Skeletal muscle tissue (tissue), 4 donors: ENCODE data around the gene EIF1AD. TPM values are rescaled to one million over a fixed set of nuclear protein-coding genes. Genes with fewer than 3 reads are reported as not detected.
A peak's percentile ranks its signal among the peaks of the same experiment; 100 is the strongest.

Experiments
- H3K27ac ChIP-seq: one replicate; pipeline ENCODE4 v1.7.0; 2013; ENCODE audit warnings: mild to moderate bottlenecking, low read depth, low read length, inconsistent platforms
- H3K27me3 ChIP-seq, 3 donors: one replicate each; pipeline ENCODE4 v1.7.0; 2013; ENCODE audit warnings: low read length in 3 of 3; ENCODE audit not compliant: control insufficient read depth in 3 of 3, insufficient read depth in 3 of 3
- H3K36me3 ChIP-seq, 3 donors: one replicate each; pipeline ENCODE4 v1.7.0; 2013; ENCODE audit warnings: low read length in 3 of 3; ENCODE audit not compliant: control insufficient read depth in 3 of 3, insufficient read depth in 3 of 3
- H3K4me1 ChIP-seq, 3 donors: one replicate each; pipeline ENCODE4 v1.7.0; 2013; ENCODE audit warnings: low read length in 3 of 3, mild to moderate bottlenecking in 3 of 3; ENCODE audit not compliant: control insufficient read depth in 3 of 3, insufficient read depth in 3 of 3
- H3K4me3 ChIP-seq, 3 donors: one replicate each; pipeline ENCODE4 v1.7.0; 2013; ENCODE audit warnings: low read length in 3 of 3
- H3K9ac ChIP-seq, 3 donors: one replicate each; pipeline ENCODE4 v1.7.0; 2013; ENCODE audit warnings: low read length in 3 of 3, mild to moderate bottlenecking in 3 of 3, moderate library complexity in 2 of 3, low read depth in 1 of 3
- H3K9me3 ChIP-seq, 3 donors: one replicate each; pipeline ENCODE4 v1.7.0; 2013; ENCODE audit warnings: low read length in 3 of 3; ENCODE audit not compliant: control insufficient read depth in 3 of 3
- total RNA-seq: library from RNA; depleted of rRNA; stranded (reverse); fragments of >200 nt; gene quantifications from one replicate; pipeline ENCODE4 v1.2.3, GENCODE V29; 2014
- donor health status: Osteomylitis.

EIF1AD gene
- total RNA-seq, 1 donor from 2014 or later, result 20.9 TPM

- Histone ChIP-seq H3K4me3 (no peak overlapping the region), H3K36me3 (peaks cover 36 to 46% (median 46%) of the 10 kb centered on the region in 3 donors)
Observed at GRCh38 chr11:65973439-65974110, 28.4 kb downstream of the EIF1AD start.

DNA sequence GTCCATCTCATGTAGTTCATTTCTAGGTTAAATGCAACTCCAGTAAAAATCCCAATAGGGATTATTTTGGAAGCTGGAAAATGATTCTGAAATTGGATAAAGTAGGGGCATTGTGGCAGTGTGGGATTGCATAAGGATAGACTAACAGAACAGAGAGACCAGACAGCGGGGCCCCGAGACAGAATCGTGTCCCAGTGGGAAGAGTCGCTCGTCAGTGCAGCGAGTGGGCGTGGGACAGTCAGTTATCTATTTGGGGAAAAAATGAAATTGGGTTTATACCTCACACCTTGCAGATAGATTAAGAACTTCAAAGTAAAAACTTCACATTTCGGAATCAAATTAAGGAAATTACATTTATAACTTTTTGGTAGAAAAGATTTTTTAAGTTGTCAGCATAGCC, 29.8 kb downstream of the EIF1AD start:
- no peaks in the 10 kb centered on the region for H3K27me3 ChIP-seq
- no peak overlapping the region for H3K27ac ChIP-seq
- H3K4me3 ChIP-seq, result no peak overlapping the region
- peaks cover 37 to 49% (median 45%) of the 10 kb centered on the region in 3 donors for H3K36me3 ChIP-seq
- H3K9me3 ChIP-seq, result no peaks in the 10 kb centered on the region
- peaks cover 13 to 23% (median 15%) of the 10 kb centered on the region in 3 donors for H3K4me1 ChIP-seq
- no peak overlapping the region for H3K9ac ChIP-seq

More at GRCh38 chr11:65973439-65974110, 28.4 kb downstream of the EIF1AD start:
- Histone ChIP-seq H3K9ac (no peak overlapping the region), H3K27ac (no peak overlapping the region), H3K4me1 (peaks cover 10 to 19% (median 10%) of the 10 kb centered on the region in 3 donors), H3K27me3 (no peaks in the 10 kb centered on the region), H3K9me3 (no peaks in the 10 kb centered on the region)

DNA sequence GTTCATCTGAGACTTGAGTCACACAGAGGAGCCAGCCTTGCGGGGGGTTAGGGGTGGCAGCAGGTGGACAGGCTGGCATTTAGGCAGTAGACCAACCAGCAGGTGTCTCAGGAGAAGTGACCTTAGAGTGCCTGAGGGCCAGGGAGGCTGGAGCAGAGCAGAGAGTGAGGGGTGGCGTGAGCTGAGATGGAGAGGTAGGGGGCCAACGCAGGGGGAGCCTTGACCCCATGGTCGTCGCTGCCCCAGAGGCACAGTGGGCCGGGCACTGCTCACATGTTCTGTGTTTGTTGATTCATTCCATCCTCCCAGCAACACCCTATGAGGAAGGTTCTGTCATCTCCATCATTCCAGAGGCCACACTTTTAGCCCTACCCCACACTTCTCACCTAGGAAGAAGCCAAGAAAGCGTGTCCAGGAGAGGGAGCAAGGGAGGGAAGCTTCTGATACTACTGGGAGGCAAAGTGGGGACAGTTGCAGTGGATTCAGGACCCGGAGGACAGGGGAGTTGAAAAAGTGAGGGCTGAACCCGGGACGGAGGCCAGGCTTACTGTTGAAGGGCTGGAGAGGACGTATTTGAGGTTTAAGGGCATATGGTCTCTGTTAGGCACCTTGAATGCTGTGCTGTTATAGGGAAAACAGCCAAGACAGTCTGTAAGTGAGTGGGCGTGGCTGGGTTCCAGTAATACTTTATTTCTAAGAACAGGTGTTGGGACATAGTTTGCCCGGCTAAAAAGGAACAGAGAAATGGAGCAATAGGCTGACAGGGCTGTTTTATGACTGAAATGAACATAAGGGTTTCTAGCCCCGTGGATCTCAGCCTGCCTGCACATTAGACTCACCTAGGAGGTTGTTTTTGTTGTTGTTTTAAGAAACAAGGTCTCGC, 33.1 kb downstream of the EIF1AD start:
- peaks cover 14 to 29% (median 20%) of the 10 kb centered on the region in 3 donors for H3K4me1 ChIP-seq
- H3K27me3 ChIP-seq, result no peaks in the 10 kb centered on the region
- H3K36me3 ChIP-seq, result peaks cover 60 to 68% (median 62%) of the 10 kb centered on the region in 3 donors
- no peaks in the 10 kb centered on the region for H3K9me3 ChIP-seq
- H3K4me3 ChIP-seq, result no peak overlapping the region
- H3K27ac ChIP-seq, result peak overlapping the region; percentile 43
- H3K9ac ChIP-seq, result peak overlapping the region; percentile 2 to 66 (median 51)

DNA sequence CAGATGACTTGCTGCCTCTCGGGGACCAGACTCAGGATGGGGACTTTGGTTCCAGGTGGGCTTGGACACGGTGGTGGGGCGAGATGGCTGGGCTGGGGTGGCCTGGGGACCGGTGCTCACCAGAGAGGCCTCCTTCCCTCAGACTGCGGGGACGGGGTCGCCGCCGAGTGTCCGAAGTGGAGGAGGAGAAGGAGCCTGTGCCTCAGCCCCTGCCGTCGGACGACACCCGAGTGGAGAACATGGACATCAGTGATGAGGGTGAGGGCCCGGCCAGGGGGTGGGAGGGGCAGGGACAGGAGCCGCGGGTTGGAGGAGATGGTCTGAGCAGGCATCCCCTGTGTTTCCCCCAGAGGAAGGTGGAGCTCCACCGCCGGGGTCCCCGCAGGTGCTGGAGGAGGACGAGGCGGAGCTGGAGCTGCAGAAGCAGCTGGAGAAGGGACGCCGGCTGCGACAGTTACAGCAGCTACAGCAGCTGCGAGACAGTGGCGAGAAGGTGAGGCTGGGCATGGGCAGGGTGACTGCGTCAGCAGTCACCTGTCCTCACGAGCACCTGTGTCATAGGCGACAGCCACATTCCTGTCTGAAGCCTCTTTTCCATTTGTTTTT, 34.5 kb downstream of the EIF1AD start:
- H3K36me3 ChIP-seq, result peaks cover 56 to 64% (median 58%) of the 10 kb centered on the region in 3 donors
- H3K4me1 ChIP-seq, result peaks cover 27 to 42% (median 33%) of the 10 kb centered on the region in 3 donors
- no peaks in the 10 kb centered on the region for H3K27me3 ChIP-seq
- no peak overlapping the region for H3K27ac ChIP-seq
- no peak overlapping the region for H3K9ac ChIP-seq
- no peaks in the 10 kb centered on the region for H3K9me3 ChIP-seq
- H3K4me3 ChIP-seq, result no peak overlapping the region

- peaks cover 56 to 62% (median 59%) of the 10 kb centered on the region in 3 donors for H3K36me3 ChIP-seq
- H3K27ac ChIP-seq, result no peak overlapping the region
Observed at GRCh38 chr11:65965986-65966762, 35.8 kb downstream of the EIF1AD start.

DNA sequence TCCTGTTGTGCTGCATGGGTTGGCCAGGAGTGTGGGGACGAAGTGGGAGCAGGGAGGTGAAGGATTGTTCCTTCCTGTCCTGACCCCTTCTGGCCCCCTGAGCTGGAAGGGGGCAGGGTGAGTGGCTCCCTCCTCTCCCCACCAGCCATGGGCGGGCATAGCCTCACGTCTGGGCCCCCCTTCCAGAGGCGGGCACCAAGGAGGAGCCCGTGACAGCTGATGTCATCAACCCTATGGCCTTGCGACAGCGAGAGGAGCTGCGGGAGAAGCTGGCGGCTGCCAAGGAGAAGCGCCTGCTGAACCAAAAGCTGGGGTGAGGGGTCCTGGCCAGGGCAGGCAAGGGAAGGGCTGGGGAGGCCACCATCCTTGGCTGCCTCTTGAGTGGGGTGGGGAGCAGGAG, 37.1 kb downstream of the EIF1AD start:
- no peaks in the 10 kb centered on the region for H3K9me3 ChIP-seq
- H3K27me3 ChIP-seq, result no peaks in the 10 kb centered on the region
- H3K9ac ChIP-seq, result no peak overlapping the region
- no peak overlapping the region for H3K27ac ChIP-seq
- H3K36me3 ChIP-seq, result peaks cover 50 to 55% (median 55%) of the 10 kb centered on the region in 3 donors
- no peak overlapping the region for H3K4me3 ChIP-seq
- H3K4me1 ChIP-seq, result peaks cover 30 to 44% (median 37%) of the 10 kb centered on the region in 3 donors

More at GRCh38 chr11:65965986-65966762, 35.8 kb downstream of the EIF1AD start:
- peaks cover 30 to 46% (median 37%) of the 10 kb centered on the region in 3 donors for H3K4me1 ChIP-seq
- no peak overlapping the region for H3K4me3 ChIP-seq
- no peaks in the 10 kb centered on the region for H3K27me3 ChIP-seq
- H3K9me3 ChIP-seq, result no peaks in the 10 kb centered on the region
- no peak overlapping the region for H3K9ac ChIP-seq

- Histone ChIP-seq H3K27me3 (peaks cover 0 to 5% (median 0%) of the 10 kb centered on the region in 3 donors), H3K27ac (no peak overlapping the region), H3K9me3 (no peaks in the 10 kb centered on the region), H3K9ac (peak overlapping the region; percentile 48 to 98 (median 83)), H3K4me1 (peaks cover 18 to 26% (median 22%) of the 10 kb centered on the region in 3 donors), H3K4me3 (peak overlapping the region; percentile 75 to 99 (median 89)), H3K36me3 (peaks cover 35 to 36% (median 35%) of the 10 kb centered on the region in 3 donors)
Observed at GRCh38 chr11:65962141-65962564, 39.8 kb downstream of the EIF1AD start.

DNA sequence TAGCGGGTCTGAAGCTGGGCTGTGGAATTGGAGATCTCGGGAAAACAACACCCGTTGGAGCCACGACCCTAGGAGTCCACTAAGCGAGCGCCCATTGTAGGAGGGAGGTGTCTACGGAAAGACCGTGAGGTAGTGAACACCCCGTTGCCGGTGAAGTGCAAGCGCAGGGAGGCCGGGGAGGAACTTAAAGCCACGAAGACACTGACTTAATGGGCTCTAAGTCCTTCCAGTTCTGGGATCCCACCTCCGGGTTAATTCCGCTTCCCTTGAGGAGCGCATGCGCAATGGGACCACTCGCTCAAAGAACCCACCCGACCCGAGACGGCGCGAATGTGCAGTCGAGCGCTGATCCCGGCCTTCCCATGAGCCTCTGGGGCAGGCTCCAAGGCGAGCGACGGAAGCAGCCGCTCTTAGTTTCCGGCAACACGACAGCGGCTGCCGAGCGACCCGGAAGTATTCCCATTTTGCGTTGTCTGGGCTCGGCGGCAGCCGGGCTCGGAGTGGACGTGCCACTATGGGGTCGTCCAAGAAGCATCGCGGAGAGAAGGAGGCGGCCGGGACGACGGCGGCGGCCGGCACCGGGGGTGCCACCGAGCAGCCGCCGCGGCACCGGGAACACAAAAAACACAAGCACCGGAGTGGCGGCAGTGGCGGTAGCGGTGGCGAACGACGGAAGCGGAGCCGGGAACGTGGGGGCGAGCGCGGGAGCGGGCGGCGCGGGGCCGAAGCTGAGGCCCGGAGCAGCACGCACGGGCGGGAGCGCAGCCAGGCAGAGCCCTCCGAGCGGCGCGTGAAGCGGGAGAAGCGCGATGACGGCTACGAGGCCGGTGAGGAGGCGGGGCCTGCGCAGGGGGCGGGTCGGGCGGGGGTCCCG, 40.5 kb downstream of the EIF1AD start, which contains the start of gene SART1:
Gene SART1, plus strand, starts transcription at position 468 of the 874 bp plus-strand sequence. Its CDS starts 47 bp downstream, at position 515.
- Histone ChIP-seq H3K36me3 (peaks cover 28 to 30% (median 28%) of the 10 kb centered on the region in 3 donors), H3K27me3 (peaks cover 0 to 11% (median 0%) of the 10 kb centered on the region in 3 donors), H3K9ac (peak within 1 kb of the TSS; percentile 83 to 99 (median 98)), H3K9me3 (no peaks in the 10 kb centered on the region), H3K4me3 (peak within 1 kb of the TSS; percentile 75 to 99 (median 89)), H3K4me1 (peaks cover 18 to 26% (median 22%) of the 10 kb centered on the region in 3 donors), H3K27ac (peak within 1 kb of the TSS; percentile 79)
